Breast epithelium (tissue), 4 donors: Measurements from ENCODE around the gene RTL5. TPM values are rescaled to one million over a fixed set of nuclear protein-coding genes. Genes with fewer than 3 reads are reported as not detected.

Experiments used
- DNase-seq, 2 donors: peaks; one replicate each; pipeline ENCODE4 v3.0.0-alpha.2; 2019; ENCODE audit warnings: low spot score in 2 of 2
- H3K27ac ChIP-seq, 2 donors: fragments of 200-600 bp; sonication (generic) in 1 of 2; one replicate each; pipeline ENCODE4 v1.5.1; 2016 to 2019; ENCODE audit warnings: mild to moderate bottlenecking in 1 of 2
- H3K27me3 ChIP-seq, 2 donors: fragments of 200-600 bp; sonication (generic) in 1 of 2; one replicate each; pipeline versions ENCODE4 v1.5.1 to v1.6.0; 2017 to 2019; ENCODE audit warnings: control low read depth in 1 of 2, mild to moderate bottlenecking in 1 of 2
- H3K36me3 ChIP-seq: fragments of 200-600 bp; one replicate; pipeline ENCODE4 v1.5.1; 2019
- H3K4me1 ChIP-seq, 2 donors: fragments of 200-600 bp; sonication (generic); one replicate each; pipeline ENCODE4 v1.5.1; 2016 to 2019; ENCODE audit warnings: control low read depth in 1 of 2
- H3K4me3 ChIP-seq, 3 donors: fragments of 200-600 bp; sonication (generic); 1 replicate in 2 of 3; 2 replicates in 1 of 3; pipeline ENCODE4 v1.5.1; 2016 to 2019; ENCODE audit warnings: mild to moderate bottlenecking in 3 of 3, moderate library complexity in 2 of 3
- H3K9me3 ChIP-seq, 2 donors: fragments of 200-600 bp; sonication (generic) in 1 of 2; one replicate each; pipeline ENCODE4 v1.5.1; 2016 to 2019; ENCODE audit warnings: control low read depth in 1 of 2
- CTCF ChIP-seq, 3 donors: fragments of 450-650 bp; IDR thresholded peaks; one replicate each; pipeline ENCODE4 v1.5.1; 2016 to 2017; ENCODE audit warnings: antibody characterized with exemption in 3 of 3, mild to moderate bottlenecking in 3 of 3, moderate library complexity in 3 of 3
- POLR2A ChIP-seq: fragments of 450-650 bp; IDR thresholded peaks from one replicate; pipeline ENCODE4 v1.6.1; 2016; ENCODE audit warnings: antibody characterized with exemption, mild to moderate bottlenecking, moderate library complexity
- POLR2AphosphoS5 ChIP-seq, 3 donors: sonication (generic); formaldehyde crosslinking; IDR thresholded peaks; one replicate each; pipeline ENCODE4 v1.6.1; 2017; ENCODE audit warnings: antibody characterized with exemption in 3 of 3
- intact Hi-C: fragments of 100-400 bp; cut with DNase I; formaldehyde crosslinking; loops from one replicate; pipeline ENCODE4 v1.15.1; 2023; ENCODE audit warnings: low total_unique reads
- total RNA-seq, 3 donors: library from RNA; depleted of rRNA; stranded (reverse); fragments of >200 nt; gene quantifications; one replicate each; pipeline ENCODE4 v1.1.0, GENCODE V29; 2016

Gene RTL5
- total RNA-seq, 3 donors from 2014 or later, result 3.3 to 5.0 (median 5.0) TPM

- Histone ChIP-seq H3K27ac (no peak overlapping the region), H3K4me3 (no peak overlapping the region), H3K9me3 (no peaks in the 10 kb centered on the region), H3K27me3 (peaks cover 0 to 50% of the 10 kb centered on the region in 2 donors), H3K36me3 (no peaks in the 10 kb centered on the region), H3K4me1 (no peaks in the 10 kb centered on the region)
- TF ChIP-seq POLR2A, result no peak
- no peak for TF ChIP-seq CTCF (IDR thresholded peaks at IDR 0.05)
- TF ChIP-seq POLR2AphosphoS5 (IDR thresholded peaks at IDR 0.05), result no peak
- DNase-seq, result no peak
- intact Hi-C loops, result no loop called here
Measured at GRCh38 chrX:72137846-72138495, 6.3 kb upstream of the RTL5 start.

- Histone ChIP-seq H3K9me3 (no peaks in the 10 kb centered on the region), H3K36me3 (no peaks in the 10 kb centered on the region), H3K4me1 (no peaks in the 10 kb centered on the region), H3K27me3 (peaks cover 0 to 72% of the 10 kb centered on the region in 2 donors), H3K4me3 (no peak overlapping the region), H3K27ac (no peak overlapping the region)
- DNase-seq, result no peak
- TF ChIP-seq POLR2A (no peak), POLR2AphosphoS5 (IDR thresholded peaks at IDR 0.05) (no peak), CTCF (IDR thresholded peaks at IDR 0.05) (no peak)
- intact Hi-C loops, result no loop called here
Measured at GRCh38 chrX:72133851-72134546, 2.3 kb upstream of the RTL5 start.

GRCh38 chrX:72132456-72132855 lies 741 bp upstream of the RTL5 start:
- no peak for DNase-seq
- TF ChIP-seq POLR2A (no peak), POLR2AphosphoS5 (IDR thresholded peaks at IDR 0.05) (no peak)
- Histone ChIP-seq H3K27me3 (peaks cover 0 to 78% of the 10 kb centered on the region in 2 donors), H3K36me3 (no peaks in the 10 kb centered on the region), H3K9me3 (no peaks in the 10 kb centered on the region), H3K4me3 (peak overlapping the region in 2 of 3 donors; percentile 55 to 74), H3K4me1 (no peaks in the 10 kb centered on the region), H3K27ac (peak overlapping the region in 1 of 2 donors; percentile 88)
- intact Hi-C loops, result no loop called here

GRCh38 chrX:72130762-72131250 lies 909 bp downstream of the RTL5 start:
- peaks cover 0 to 82% of the 10 kb centered on the region in 2 donors for H3K27me3 ChIP-seq
- H3K4me1 ChIP-seq, result no peaks in the 10 kb centered on the region
- DNase-seq, result no peak
- H3K27ac ChIP-seq, result peak overlapping the region; percentile 61 to 88
- H3K4me3 ChIP-seq, result peak overlapping the region; percentile 48 to 74 (median 55)
- no peaks in the 10 kb centered on the region for H3K36me3 ChIP-seq
- no peak for TF ChIP-seq CTCF (IDR thresholded peaks at IDR 0.05)
- no peak for TF ChIP-seq POLR2AphosphoS5 (IDR thresholded peaks at IDR 0.05)
- no peak for TF ChIP-seq POLR2A
- intact Hi-C loops, result no loop called here
- H3K9me3 ChIP-seq, result no peaks in the 10 kb centered on the region

- no peak for DNase-seq
- intact Hi-C loops, result no loop called here
- H3K9me3 ChIP-seq, result no peaks in the 10 kb centered on the region
- TF ChIP-seq POLR2AphosphoS5 (IDR thresholded peaks at IDR 0.05) (no peak), POLR2A (no peak), CTCF (IDR thresholded peaks at IDR 0.05) (no peak)
- no peak overlapping the region for H3K27ac ChIP-seq
- H3K27me3 ChIP-seq, result peaks cover 0 to 82% of the 10 kb centered on the region in 2 donors
- H3K4me1 ChIP-seq, result no peaks in the 10 kb centered on the region
- H3K4me3 ChIP-seq, result no peak overlapping the region
- H3K36me3 ChIP-seq, result no peaks in the 10 kb centered on the region
Measured at GRCh38 chrX:72130156-72130761, 1.5 kb downstream of the RTL5 start.
